Natural killer cell (primary cell): ENCODE measurements around the gene ZNF592. TPM values are rescaled to one million over a fixed set of nuclear protein-coding genes. Genes with fewer than 3 reads are reported as not detected.

Source experiments
- ATAC-seq, 3 donors: fragments of 150-1000 bp in 2 of 3; fragments of 200-7000 bp in 1 of 3; cut with Tn5 transposase; 1 replicate in 1 of 3; 2 replicates in 2 of 3; pipeline ENCODE4 v1.10.0; 2021; ENCODE audit warnings: mild to moderate bottlenecking in 2 of 3, moderate library complexity in 2 of 3
- DNase-seq, 2 donors: peaks; one replicate each; pipeline versions ENCODE4 v3.0.0 to v3.0.0-alpha.2; 2013 to 2021; ENCODE audit warnings: mixed read lengths in 1 of 2
- H3K27ac ChIP-seq: one replicate; pipeline ENCODE4 v1.5.1; 2013; ENCODE audit warnings: mild to moderate bottlenecking, low read length
- H3K27me3 ChIP-seq: one replicate; pipeline ENCODE4 v1.6.1; 2013; ENCODE audit warnings: low read length; ENCODE audit not compliant: control insufficient read depth, insufficient read depth
- H3K36me3 ChIP-seq: one replicate; pipeline ENCODE4 v1.6.1; 2013; ENCODE audit warnings: low read length; ENCODE audit not compliant: control insufficient read depth, insufficient read depth
- H3K4me1 ChIP-seq: one replicate; pipeline ENCODE4 v1.6.1; 2013; ENCODE audit warnings: low read length; ENCODE audit not compliant: control insufficient read depth, insufficient read depth
- H3K4me3 ChIP-seq: one replicate; pipeline ENCODE4 v1.5.1; 2013; ENCODE audit warnings: low read length
- H3K9me3 ChIP-seq: one replicate; pipeline ENCODE4 v1.6.1; 2013; ENCODE audit warnings: low read length; ENCODE audit not compliant: control insufficient read depth, insufficient read depth
- H3K27ac Mint-ChIP-seq, 2 donors: one replicate each; pipeline ENCODE4 v1.8.0; 2022; ENCODE audit warnings: mild to moderate bottlenecking in 2 of 2, mixed read lengths in 2 of 2, moderate library complexity in 1 of 2
- H3K27me3 Mint-ChIP-seq, 2 donors: one replicate each; pipeline ENCODE4 v1.8.0; 2022; ENCODE audit warnings: low read depth in 2 of 2, mixed read lengths in 2 of 2
- H3K36me3 Mint-ChIP-seq: one replicate; pipeline ENCODE4 v1.8.0; 2022; ENCODE audit warnings: mixed read lengths
- H3K4me1 Mint-ChIP-seq, 2 donors: one replicate each; pipeline ENCODE4 v1.8.0; 2022; ENCODE audit warnings: mixed read lengths in 2 of 2
- H3K4me3 Mint-ChIP-seq: one replicate; pipeline ENCODE4 v1.8.0; 2022; ENCODE audit warnings: mild to moderate bottlenecking, moderate library complexity, mixed read lengths
- H3K9me3 Mint-ChIP-seq, 2 donors: one replicate each; pipeline ENCODE4 v1.8.0; 2022; ENCODE audit warnings: mixed read lengths in 2 of 2
- CTCF ChIP-seq: fragments of 200-600 bp; IDR thresholded peaks from one replicate; pipeline ENCODE4 v1.8.0; 2022; ENCODE audit warnings: antibody characterized with exemption
- WGBS: methylation state at CpG from one replicate; pipeline ENCODE4 v1.1.7; 2013; ENCODE audit warnings: missing lambda C conversion rate; ENCODE audit not compliant: insufficient coverage; 5-methylcytosine and 5-hydroxymethylcytosine counted together
- intact Hi-C: fragments of 100-400 bp; cut with micrococcal nuclease; formaldehyde crosslinking; loops from one replicate; pipeline ENCODE4 v1.14.2; 2022
- total RNA-seq, 4 donors: library from RNA; stranded (reverse); fragments of 120-200 nt in 1 of 4; gene quantifications; one replicate each; pipeline versions ENCODE4 v1.2.3 to v1.2.4, GENCODE V29; 2013 to 2022

ZNF592 gene
- total RNA-seq, 3 donors from 2014 or later (not counting 1 experiment from before 2014, with no cell fraction given), result 38.0 to 43.8 (median 39.1) TPM

GRCh38 chr15:84766461-84767035 is 18.2 kb downstream of the ZNF592 start:
- WGBS, result 93% methylated on average over 6 of the region's 6 CpGs
- TF ChIP-seq CTCF, result no peak
- ATAC-seq (no peak), DNase-seq (no peak)
- Histone ChIP-seq H3K27me3 (no peaks in the 10 kb centered on the region), H3K27ac (no peak overlapping the region), H3K36me3 (peaks cover 25% of the 10 kb centered on the region), H3K9me3 (no peaks in the 10 kb centered on the region), H3K4me3 (no peak overlapping the region), H3K4me1 (peaks cover 5% of the 10 kb centered on the region)
- Mint-ChIP-seq H3K27ac (peak overlapping the region; percentile 4 to 13), H3K9me3 (no peaks in the 10 kb centered on the region), H3K4me1 (peaks cover 30 to 52% of the 10 kb centered on the region in 2 donors), H3K36me3 (no peaks in the 10 kb centered on the region), H3K4me3 (no peak overlapping the region), H3K27me3 (no peaks in the 10 kb centered on the region)
- intact Hi-C loops, result no loop called here

GRCh38 chr15:84772031-84772430 is 23.6 kb downstream of the ZNF592 start:
- Histone ChIP-seq H3K4me1 (peaks cover 3% of the 10 kb centered on the region), H3K4me3 (no peak overlapping the region), H3K9me3 (no peaks in the 10 kb centered on the region), H3K27ac (no peak overlapping the region), H3K27me3 (no peaks in the 10 kb centered on the region), H3K36me3 (peaks cover 16% of the 10 kb centered on the region)
- H3K4me3 Mint-ChIP-seq, result no peak overlapping the region
- DNase-seq (no peak), ATAC-seq (no peak)
- no peak for TF ChIP-seq CTCF
- H3K9me3 Mint-ChIP-seq, result no peaks in the 10 kb centered on the region
- no peaks in the 10 kb centered on the region for H3K36me3 Mint-ChIP-seq
- peak overlapping the region; percentile 50 for H3K27ac Mint-ChIP-seq
- 86% methylated on average over 5 of the region's 5 CpGs for WGBS
- intact Hi-C loops, result no loop called here
- H3K4me1 Mint-ChIP-seq, result peaks cover 50 to 52% of the 10 kb centered on the region in 2 donors
- no peaks in the 10 kb centered on the region for H3K27me3 Mint-ChIP-seq

- no peaks in the 10 kb centered on the region for H3K9me3 ChIP-seq
- Mint-ChIP-seq H3K4me1 (peaks cover 50 to 52% of the 10 kb centered on the region in 2 donors), H3K36me3 (no peaks in the 10 kb centered on the region), H3K4me3 (no peak overlapping the region), H3K27me3 (no peaks in the 10 kb centered on the region), H3K27ac (peak overlapping the region; percentile 50), H3K9me3 (no peaks in the 10 kb centered on the region)
- H3K36me3 ChIP-seq, result peaks cover 12% of the 10 kb centered on the region
- ATAC-seq (no peak), DNase-seq (no peak)
- H3K27ac ChIP-seq, result no peak overlapping the region
- H3K4me1 ChIP-seq, result peaks cover 3% of the 10 kb centered on the region
- intact Hi-C loops, result no loop called here
- H3K27me3 ChIP-seq, result no peaks in the 10 kb centered on the region
- no peak overlapping the region for H3K4me3 ChIP-seq
- no peak for TF ChIP-seq CTCF
- WGBS, result 49% methylated on average over 2 of the region's 2 CpGs
Observed at GRCh38 chr15:84772467-84772866, 24.1 kb downstream of the ZNF592 start.

- ATAC-seq (no peak), DNase-seq (no peak)
- no peaks in the 10 kb centered on the region for H3K9me3 ChIP-seq
- H3K4me3 Mint-ChIP-seq, result no peak overlapping the region
- H3K36me3 Mint-ChIP-seq, result no peaks in the 10 kb centered on the region
- H3K27ac Mint-ChIP-seq, result peak overlapping the region; percentile 22 to 65
- 67% methylated on average over 1 of the region's 3 CpGs for WGBS
- peaks cover 52 to 57% of the 10 kb centered on the region in 2 donors for H3K4me1 Mint-ChIP-seq
- peaks cover 14% of the 10 kb centered on the region for H3K36me3 ChIP-seq
- no peaks in the 10 kb centered on the region for H3K27me3 ChIP-seq
- no peaks in the 10 kb centered on the region for H3K9me3 Mint-ChIP-seq
- H3K27ac ChIP-seq, result no peak overlapping the region
- H3K4me1 ChIP-seq, result peaks cover 3% of the 10 kb centered on the region
- no peak overlapping the region for H3K4me3 ChIP-seq
- intact Hi-C loops, result no loop called here
- no peak for TF ChIP-seq CTCF
- no peaks in the 10 kb centered on the region for H3K27me3 Mint-ChIP-seq
Observed at GRCh38 chr15:84773716-84774115, 25.3 kb downstream of the ZNF592 start.
